CD4-positive, alpha-beta T cell treated with Interleukin-21 for 1 hour (primary cell): ENCODE data around the gene AKIRIN2.
"Not testable (repeated sequence)": the region's sequence is repeated elsewhere in the genome, so short reads cannot be mapped to it uniquely, and the experiment has no call there.

Experiments used
- DNase-seq: peaks from one replicate; pipeline ENCODE4 v3.0.0-alpha.2; 2020

The AKIRIN2 gene

DNA sequence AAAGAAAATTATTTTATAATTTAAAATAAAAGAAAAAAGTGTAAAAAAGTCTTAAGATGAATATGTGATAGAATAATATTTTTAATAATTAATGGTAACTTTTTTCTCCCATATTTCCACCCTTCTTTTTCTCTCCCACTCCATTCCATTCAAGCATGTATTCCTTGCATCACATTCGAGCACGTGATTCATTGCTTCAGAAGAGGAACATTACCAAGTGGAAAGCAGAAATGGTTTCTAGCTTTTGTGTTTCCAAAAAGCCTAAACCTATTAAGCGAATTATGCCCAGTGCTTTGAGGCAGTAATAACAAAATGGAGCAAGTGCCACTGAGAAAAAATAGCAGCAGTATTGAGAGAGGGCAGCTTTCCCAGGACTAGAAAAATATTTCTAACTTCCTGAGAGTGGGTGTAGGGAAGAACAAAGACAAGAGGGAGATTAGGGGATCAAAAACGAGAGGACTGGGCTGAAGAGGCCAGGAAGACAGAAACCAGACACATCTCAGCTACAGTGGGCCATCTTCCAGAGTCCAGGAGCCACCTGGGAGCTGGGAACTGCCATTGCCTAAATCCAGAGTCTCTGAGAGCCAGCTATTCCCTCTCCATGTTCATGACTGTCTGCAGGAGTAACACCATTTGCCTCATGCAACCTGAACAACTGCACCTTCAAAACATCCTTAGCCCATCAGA lies 15.0 kb upstream of the AKIRIN2 start:
- DNase-seq = no peak

GRCh38 chr6:87714093-87714842 lies 12.2 kb upstream of the AKIRIN2 start:
- no peak for DNase-seq

- not testable (repeated sequence) for DNase-seq
Measured at GRCh38 chr6:87712713-87713112, 10.7 kb upstream of the AKIRIN2 start.

GRCh38 chr6:87710090-87710489 lies 8.1 kb upstream of the AKIRIN2 start:
- DNase-seq = no peak

DNA sequence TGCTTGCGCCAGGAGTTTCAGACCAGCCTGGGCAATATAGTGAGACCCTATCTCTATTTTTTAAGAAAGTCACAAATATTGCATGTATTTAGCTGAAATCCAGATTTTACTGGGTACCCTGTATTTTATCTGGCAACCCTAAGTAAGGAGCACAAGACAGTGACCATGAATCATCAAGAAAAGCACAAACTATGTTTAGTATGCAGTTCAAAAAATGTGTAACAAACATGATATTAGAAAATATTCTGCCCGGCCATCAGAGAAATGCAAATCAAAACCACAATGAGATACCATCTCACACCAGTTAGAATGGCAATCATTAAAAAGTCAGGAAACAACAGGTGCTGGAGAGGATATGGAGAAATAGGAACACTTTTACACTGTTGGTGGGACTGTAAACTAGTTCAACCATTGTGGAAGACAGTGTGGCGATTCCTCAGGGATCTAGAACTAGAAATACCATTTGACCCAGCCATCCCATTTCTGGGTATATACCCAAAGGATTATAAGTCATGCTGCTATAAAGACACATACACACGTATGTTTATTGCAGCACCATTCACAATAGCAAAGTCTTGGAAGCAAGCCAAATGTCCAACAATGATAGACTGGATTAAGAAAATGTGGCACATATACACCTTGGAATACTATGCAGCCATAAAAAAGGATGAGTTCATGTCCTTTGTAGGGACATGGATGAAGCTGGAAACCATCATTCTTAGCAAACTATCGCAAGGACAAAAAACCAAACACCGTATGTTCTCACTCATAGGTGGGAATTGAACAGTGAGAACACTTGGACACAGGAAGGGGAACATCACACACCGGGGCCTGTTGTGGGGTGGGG lies 6.8 kb upstream of the AKIRIN2 start:
- DNase-seq = not testable (repeated sequence)

GRCh38 chr6:87706187-87706966 lies 4.3 kb upstream of the AKIRIN2 start:
- no peak for DNase-seq

DNA sequence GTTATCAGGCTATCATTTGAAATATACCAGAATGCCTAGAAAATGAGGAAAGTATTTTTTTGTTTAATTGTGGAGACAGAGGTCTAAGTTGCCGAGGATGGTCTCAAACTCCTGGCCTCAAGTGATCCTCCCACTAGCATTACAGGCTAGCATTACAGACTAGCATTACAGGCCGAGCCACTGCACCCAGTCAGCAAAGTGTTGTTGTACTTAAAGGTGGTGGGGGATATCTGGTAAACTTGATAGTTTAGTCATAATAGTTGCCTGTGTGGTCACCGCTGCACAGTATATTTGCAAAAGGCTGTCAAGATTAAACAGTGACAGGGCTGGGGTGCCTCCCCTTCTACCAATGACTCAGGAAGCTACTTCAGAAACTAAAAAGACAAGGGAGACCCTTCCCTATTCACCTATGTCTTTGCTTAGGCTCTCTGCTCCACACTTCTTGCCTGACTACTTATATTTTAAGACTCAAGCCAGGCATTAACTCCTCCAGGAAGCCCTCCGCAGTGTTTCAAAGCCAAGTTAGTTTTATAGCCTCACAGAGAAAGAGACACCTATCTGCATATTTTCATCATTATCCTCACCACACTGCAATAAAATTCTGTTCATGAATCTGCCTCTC lies 3.1 kb upstream of the AKIRIN2 start:
- no peak for DNase-seq

DNA sequence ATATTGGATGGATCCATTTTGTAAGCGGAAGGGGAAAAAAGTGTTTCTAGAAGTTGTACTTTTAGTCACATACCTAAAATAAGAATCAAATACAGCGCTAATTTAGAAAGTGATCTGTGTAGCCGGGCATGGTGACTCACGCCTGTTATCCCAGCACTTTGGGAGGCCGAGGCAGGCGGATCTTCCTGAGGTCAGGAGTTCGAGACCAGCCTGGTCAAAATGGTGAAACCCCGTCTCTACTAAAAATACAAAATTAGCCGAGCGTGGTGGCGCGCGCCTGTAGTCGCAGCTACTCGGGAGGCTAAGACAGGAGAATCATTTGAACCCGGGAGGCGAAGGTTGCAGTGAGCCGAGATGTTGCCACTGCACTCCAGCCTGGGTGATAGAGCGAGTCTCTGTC lies 1.0 kb upstream of the AKIRIN2 start:
- not testable (repeated sequence) for DNase-seq

DNA sequence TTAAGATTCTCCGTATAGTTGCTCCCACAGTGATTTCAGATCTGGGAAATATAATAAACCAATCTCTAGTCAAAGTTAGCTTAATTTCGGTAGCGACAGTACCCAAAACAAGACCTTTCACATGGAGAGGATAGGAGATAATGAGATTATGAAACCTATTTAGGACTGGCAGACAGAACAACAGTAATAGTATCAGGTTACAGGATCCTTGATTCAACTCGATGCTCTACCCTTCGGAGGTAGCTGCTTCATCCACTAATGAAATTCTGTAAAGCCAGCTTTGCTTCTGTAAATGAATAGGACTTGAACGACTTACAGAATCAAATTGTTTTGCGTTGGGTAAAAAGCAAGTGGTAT lies 534 bp upstream of the AKIRIN2 start:
- DNase-seq = no peak

DNA sequence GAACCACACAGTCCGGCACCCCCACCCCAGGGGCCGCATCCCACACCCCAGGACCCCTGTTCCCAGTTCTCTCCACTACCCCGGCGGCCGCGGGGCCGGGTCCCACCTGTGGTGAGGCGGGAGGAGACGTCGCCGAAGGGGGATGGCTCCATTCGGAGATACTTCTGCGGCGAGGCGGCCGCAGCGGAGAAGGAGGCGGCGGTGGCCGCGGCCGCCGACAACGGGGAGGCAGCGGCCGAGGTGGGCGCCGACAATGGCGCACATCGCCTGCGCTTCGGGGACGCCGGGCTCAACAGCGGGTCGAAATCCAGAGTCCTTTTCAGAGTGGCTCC lies 723 bp downstream of the AKIRIN2 start:
- DNase-seq = no peak

DNA sequence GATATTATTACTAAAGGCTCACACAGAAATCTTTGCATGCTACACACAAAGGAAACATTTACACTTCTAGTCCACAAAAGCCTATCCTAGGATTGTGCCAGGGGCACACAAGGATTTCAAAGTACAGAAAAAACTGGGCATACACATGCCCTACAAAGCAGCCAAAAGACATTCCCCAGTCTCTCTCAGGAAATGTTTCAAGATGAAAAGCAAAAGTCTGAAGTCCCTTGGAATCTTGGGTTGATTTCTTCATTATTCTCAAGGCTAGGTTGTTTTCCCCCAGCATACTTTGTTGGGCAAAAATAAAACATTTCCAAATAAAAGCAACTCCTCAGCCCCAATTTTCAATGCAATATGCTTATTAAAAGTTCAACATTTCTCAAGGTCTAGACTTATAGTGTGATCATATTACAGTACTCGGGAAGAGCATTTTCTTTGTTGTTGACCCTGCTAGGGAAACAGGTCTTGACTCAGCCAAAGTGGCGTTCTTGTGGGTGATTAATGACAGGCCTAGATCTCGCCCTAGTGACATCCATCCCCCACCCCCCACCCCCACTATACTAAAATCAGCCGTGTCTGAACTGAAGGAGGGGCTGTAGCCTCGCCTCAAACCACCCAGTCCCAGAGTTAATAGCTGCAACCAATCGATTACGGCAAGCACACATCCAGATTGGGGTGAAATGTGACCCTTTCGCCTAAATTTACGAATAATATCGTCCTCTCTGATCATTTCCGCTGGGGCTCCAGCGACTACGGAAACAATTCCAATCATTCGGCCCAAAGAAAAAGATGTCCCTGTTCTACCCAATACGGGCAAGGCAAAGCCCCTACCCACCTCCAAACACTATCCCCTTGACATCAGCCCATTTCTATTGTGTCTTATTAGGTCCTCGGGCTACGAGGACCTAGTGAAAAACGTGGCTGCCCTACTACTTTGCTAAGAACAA lies 1.4 kb downstream of the AKIRIN2 start:
- DNase-seq = peak; percentile 57

- no peak for DNase-seq
Measured at GRCh38 chr6:87699576-87699975, 2.5 kb downstream of the AKIRIN2 start.

- DNase-seq = peak; percentile 30
Measured at GRCh38 chr6:87698547-87699006, 3.5 kb downstream of the AKIRIN2 start.

- no peak for DNase-seq
Measured at GRCh38 chr6:87697581-87698546, 4.2 kb downstream of the AKIRIN2 start.

DNA sequence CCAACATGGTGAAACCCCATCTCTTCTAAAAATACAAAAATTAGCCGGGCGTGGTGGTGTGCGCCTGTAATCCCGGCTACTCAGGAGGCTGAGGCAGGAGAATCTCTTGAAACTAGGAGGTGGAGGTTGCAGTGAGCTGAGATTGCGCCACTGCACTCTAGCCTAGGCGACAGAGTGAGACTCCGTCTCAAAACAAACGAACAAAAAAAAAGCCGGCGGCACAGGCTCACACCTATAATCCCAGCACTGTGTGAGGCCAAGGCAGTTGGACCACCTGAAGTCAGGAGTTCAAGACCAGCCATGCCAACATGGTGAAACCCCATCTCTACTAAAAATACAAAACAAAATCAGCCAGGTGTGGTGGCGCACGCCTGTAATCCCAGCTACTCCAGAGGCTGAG lies 5.2 kb downstream of the AKIRIN2 start:
- not testable (repeated sequence) for DNase-seq

- no peak for DNase-seq
Measured at GRCh38 chr6:87692086-87692485, 9.9 kb downstream of the AKIRIN2 start.

GRCh38 chr6:87690441-87690840 lies 11.6 kb downstream of the AKIRIN2 start:
- no peak for DNase-seq

DNA sequence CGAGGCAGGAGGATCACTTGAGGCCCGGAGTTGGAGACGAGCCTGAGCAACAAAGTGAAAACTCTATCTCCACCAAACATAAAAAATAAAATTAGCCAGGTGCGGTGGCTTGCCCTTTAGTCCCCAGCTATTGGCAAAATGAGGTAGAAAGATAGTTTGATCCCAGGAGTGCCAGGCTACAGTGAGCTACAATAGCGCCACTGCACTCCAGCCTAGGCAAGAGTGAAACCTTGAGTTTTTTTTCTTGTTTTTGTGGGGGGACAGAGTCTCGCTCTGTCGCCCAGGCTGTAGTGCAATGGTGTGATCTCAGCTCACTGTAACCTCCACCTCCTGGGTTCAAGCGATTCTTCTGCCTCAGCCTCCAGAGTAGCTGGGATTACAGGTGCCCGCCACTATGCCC lies 14.1 kb downstream of the AKIRIN2 start:
- DNase-seq = not testable (repeated sequence)

- DNase-seq = no peak
Measured at GRCh38 chr6:87687296-87687695, 14.7 kb downstream of the AKIRIN2 start.

- not testable (repeated sequence) for DNase-seq
Measured at GRCh38 chr6:87686636-87687205, 15.3 kb downstream of the AKIRIN2 start.
